MM.1S (cell line): Measurements from ENCODE around the gene NPFFR1.

Experiments
- EZH2 ChIP-seq: fragments of 300-600 bp; sonication (generic); optimal IDR thresholded peaks from 2 replicates; pipeline ENCODE3; 2017; ENCODE audit warnings: low read depth, mild to moderate bottlenecking, antibody characterized with exemption, low read length, mixed read lengths
- EZH2phosphoT487 ChIP-seq: fragments of 300-600 bp; sonication (generic); IDR thresholded peaks from 2 replicates; pipeline ENCODE4 v1.6.1; 2018; ENCODE audit warnings: antibody characterized with exemption, low read length
- TF ChIP-seq, protein P1 (sequence below): fragments of 300-600 bp; sonication (generic); IDR thresholded peaks from 2 replicates; pipeline ENCODE4 v1.5.1; 2016; ENCODE audit warnings: antibody characterized with exemption, low read length, mixed read lengths

DNA sequence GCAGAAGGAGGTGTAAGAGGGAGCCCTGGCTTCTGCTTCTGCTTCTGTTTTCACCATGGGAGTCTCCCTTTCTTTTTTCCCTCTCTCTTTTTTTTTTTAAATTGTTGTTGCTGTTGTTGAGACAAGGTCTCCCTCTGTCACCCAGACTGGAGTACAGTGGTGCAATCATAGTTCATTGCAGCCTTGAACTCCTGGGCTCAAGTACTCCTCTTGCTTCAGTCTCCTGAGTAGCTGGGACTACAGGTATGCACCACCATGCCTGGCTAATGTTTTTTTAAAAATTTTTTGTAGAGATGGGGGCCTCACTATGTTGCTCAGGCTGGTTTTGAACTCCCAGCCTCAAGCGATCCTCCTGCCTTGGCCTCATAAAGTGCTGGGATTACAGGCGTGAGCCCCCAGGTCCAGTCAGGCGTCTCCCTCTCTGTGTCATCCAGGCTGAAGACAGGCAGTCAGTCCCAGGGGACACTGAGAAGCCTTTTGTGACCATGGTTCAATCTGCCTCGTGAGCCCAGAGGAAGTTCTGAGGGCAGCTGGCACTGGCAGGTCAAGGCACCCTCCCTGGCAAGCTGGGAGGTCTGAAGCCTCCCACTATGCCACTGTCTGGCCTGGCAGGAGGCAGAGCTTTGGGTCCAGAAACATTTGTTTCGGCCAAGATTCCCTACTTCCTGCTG, 33.6 kb upstream of the NPFFR1 start:
- TF ChIP-seq, protein P1, sequence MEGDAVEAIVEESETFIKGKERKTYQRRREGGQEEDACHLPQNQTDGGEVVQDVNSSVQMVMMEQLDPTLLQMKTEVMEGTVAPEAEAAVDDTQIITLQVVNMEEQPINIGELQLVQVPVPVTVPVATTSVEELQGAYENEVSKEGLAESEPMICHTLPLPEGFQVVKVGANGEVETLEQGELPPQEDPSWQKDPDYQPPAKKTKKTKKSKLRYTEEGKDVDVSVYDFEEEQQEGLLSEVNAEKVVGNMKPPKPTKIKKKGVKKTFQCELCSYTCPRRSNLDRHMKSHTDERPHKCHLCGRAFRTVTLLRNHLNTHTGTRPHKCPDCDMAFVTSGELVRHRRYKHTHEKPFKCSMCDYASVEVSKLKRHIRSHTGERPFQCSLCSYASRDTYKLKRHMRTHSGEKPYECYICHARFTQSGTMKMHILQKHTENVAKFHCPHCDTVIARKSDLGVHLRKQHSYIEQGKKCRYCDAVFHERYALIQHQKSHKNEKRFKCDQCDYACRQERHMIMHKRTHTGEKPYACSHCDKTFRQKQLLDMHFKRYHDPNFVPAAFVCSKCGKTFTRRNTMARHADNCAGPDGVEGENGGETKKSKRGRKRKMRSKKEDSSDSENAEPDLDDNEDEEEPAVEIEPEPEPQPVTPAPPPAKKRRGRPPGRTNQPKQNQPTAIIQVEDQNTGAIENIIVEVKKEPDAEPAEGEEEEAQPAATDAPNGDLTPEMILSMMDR, result no peak
- TF ChIP-seq EZH2, result no peak
- no peak for TF ChIP-seq EZH2phosphoT487
